Activated CD8-positive, alpha-beta T cell treated with anti-CD3 and anti-CD28 coated beads for 36 hours (primary cell): ENCODE results near the gene SFXN5. TPM values are rescaled to one million over a fixed set of nuclear protein-coding genes. Genes with fewer than 3 reads are reported as not detected.

ENCODE experiments used
- ATAC-seq: fragments of 200-7000 bp; cut with Tn5 transposase; one replicate; pipeline ENCODE4 v1.10.0; 2021; ENCODE audit warnings: mild to moderate bottlenecking, moderate library complexity
- CTCF ChIA-PET: fragments of 350-600 bp; sonication (Branson Sonifier 250); formaldehyde crosslinking; loops from one replicate; lab custom pipeline; 2021; ENCODE audit warnings: antibody characterized with exemption; lab: Charles Lee
- POLR2A ChIA-PET: fragments of 350-600 bp; sonication (Branson Sonifier 250); formaldehyde crosslinking; loops from one replicate; lab custom pipeline; 2021; ENCODE audit warnings: antibody characterized with exemption; lab: Charles Lee
- DNase-seq: peaks from one replicate; pipeline ENCODE4 v3.0.0-alpha.2; 2020
- H3K27ac Mint-ChIP-seq: one replicate; pipeline ENCODE4 v1.8.0; 2021; ENCODE audit warnings: mild to moderate bottlenecking, mixed read lengths
- H3K27me3 Mint-ChIP-seq: one replicate; pipeline ENCODE4 v1.8.0; 2021; ENCODE audit warnings: mixed read lengths
- H3K36me3 Mint-ChIP-seq: one replicate; pipeline ENCODE4 v1.8.0; 2021; ENCODE audit warnings: low read depth, mixed read lengths
- H3K4me1 Mint-ChIP-seq: one replicate; pipeline ENCODE4 v1.8.0; 2021; ENCODE audit warnings: low read depth, mixed read lengths
- H3K4me3 Mint-ChIP-seq: one replicate; pipeline ENCODE4 v1.8.0; 2021; ENCODE audit warnings: mild to moderate bottlenecking, moderate library complexity, mixed read lengths
- H3K9me3 Mint-ChIP-seq: one replicate; pipeline ENCODE4 v1.8.0; 2021; ENCODE audit warnings: mixed read lengths
- intact Hi-C: fragments of 100-400 bp; cut with micrococcal nuclease; formaldehyde crosslinking; loops from one replicate; pipeline ENCODE4 v1.10.0; 2022
- total RNA-seq, 2 experiments: library from RNA; stranded (reverse); gene quantifications; one replicate each; pipeline ENCODE4 v1.2.3, GENCODE V29; 2021
- TF ChIP-seq, protein P1 (sequence below): fragments of 200-600 bp; IDR thresholded peaks from one replicate; pipeline ENCODE4 v1.8.0; 2022; ENCODE audit warnings: antibody characterized with exemption, mild to moderate bottlenecking

SFXN5 gene
- total RNA-seq, 2 experiments from 2014 or later = 7.4 to 9.6 TPM

DNA sequence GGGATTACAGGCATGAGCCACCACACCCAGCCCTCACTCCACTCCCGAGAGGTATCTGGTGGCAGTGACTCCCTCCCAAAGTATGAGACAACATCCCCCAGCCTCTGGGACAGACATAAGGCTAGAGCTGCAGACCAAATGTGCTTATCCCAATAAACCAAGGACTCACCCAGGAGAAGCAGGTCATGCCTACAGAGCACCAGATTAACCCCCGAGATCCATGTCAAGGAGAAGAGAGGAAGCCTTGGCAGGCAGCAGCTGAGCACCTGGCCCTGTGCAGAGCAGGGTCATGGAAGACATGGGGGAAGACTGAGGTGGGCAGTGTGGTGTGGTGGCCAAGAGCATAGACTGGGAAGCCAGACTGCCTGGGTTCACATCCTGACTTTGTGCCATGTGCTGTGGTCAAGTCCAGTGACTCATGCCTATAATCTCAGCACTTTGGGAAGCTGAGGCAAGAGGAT is 34.0 kb upstream of the SFXN5 start:
- no peaks in the 10 kb centered on the region for H3K36me3 Mint-ChIP-seq
- H3K4me1 Mint-ChIP-seq = peaks cover 1% of the 10 kb centered on the region
- H3K27ac Mint-ChIP-seq = no peak overlapping the region
- no peaks in the 10 kb centered on the region for H3K9me3 Mint-ChIP-seq
- intact Hi-C loops = no loop called here
- ATAC-seq (no peak), DNase-seq (no peak)
- CTCF ChIA-PET = no interaction called here
- POLR2A ChIA-PET = interaction anchor here (1.3 kb wide), 1 partner anchor 129 kb away, joined by 3 read pairs; the partner anchor contains the start of gene CCT7
- H3K4me3 Mint-ChIP-seq = no peak overlapping the region
- no peaks in the 10 kb centered on the region for H3K27me3 Mint-ChIP-seq
- TF ChIP-seq, protein P1, sequence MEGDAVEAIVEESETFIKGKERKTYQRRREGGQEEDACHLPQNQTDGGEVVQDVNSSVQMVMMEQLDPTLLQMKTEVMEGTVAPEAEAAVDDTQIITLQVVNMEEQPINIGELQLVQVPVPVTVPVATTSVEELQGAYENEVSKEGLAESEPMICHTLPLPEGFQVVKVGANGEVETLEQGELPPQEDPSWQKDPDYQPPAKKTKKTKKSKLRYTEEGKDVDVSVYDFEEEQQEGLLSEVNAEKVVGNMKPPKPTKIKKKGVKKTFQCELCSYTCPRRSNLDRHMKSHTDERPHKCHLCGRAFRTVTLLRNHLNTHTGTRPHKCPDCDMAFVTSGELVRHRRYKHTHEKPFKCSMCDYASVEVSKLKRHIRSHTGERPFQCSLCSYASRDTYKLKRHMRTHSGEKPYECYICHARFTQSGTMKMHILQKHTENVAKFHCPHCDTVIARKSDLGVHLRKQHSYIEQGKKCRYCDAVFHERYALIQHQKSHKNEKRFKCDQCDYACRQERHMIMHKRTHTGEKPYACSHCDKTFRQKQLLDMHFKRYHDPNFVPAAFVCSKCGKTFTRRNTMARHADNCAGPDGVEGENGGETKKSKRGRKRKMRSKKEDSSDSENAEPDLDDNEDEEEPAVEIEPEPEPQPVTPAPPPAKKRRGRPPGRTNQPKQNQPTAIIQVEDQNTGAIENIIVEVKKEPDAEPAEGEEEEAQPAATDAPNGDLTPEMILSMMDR = no peak

DNA sequence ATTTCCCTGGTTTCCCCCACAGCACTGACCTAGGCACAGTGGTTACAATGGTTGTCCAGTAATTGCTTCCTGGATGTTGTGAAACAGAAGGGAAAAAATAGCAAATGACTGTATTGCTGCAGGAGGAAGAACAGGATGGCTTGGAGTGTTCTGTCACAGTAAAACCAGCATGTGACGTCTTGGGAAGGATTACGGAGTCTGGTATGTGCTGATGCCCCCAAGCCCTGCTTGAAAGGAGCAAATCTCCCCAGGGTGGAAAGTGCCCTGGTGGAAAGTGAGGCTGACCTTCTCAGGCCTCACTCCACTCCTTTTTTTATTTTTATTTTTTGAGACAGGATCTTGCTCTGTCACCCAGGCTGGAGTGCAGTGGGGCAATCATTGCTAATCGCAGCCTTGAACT is 33.4 kb upstream of the SFXN5 start:
- H3K36me3 Mint-ChIP-seq = no peaks in the 10 kb centered on the region
- H3K4me3 Mint-ChIP-seq = no peak overlapping the region
- no peaks in the 10 kb centered on the region for H3K27me3 Mint-ChIP-seq
- DNase-seq (no peak), ATAC-seq (no peak)
- H3K4me1 Mint-ChIP-seq = no peaks in the 10 kb centered on the region
- TF ChIP-seq, protein P1 = no peak
- H3K27ac Mint-ChIP-seq = no peak overlapping the region
- H3K9me3 Mint-ChIP-seq = no peaks in the 10 kb centered on the region
- CTCF ChIA-PET = no interaction called here
- intact Hi-C loops = no loop called here
- POLR2A ChIA-PET = interaction anchor here (1.3 kb wide), 1 partner anchor 129 kb away, joined by 3 read pairs; the partner anchor contains the start of gene CCT7

DNA sequence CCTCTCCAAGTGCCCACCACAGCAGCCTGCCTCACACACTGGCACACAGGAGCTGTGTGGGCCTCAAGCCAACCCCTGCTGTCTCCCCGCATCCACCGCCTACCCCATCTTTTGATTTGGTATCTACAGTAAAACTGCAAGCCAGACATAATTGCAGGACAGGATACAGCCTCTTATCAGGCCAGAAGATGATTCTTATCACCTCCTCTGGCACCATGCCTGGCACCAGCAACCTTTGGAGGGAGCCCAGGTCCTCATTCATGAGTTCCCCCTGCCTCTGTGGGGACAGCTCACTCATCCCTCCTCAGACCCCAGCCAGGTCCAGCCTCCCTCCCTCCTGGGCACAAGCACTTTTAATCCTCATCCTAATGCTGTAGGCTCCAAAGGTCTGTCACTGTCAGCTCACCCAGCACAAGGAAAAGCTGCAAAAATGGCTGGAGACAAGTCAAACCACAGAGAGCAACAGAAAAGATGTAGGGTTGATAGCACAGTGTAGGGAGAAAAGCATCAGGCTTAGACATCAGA is 31.6 kb upstream of the SFXN5 start:
- Mint-ChIP-seq H3K4me1 (no peaks in the 10 kb centered on the region), H3K4me3 (no peak overlapping the region), H3K36me3 (no peaks in the 10 kb centered on the region), H3K9me3 (no peaks in the 10 kb centered on the region), H3K27me3 (no peaks in the 10 kb centered on the region), H3K27ac (no peak overlapping the region)
- ChIA-PET CTCF (no interaction called here), POLR2A (interaction anchor here (0.6 kb wide), 1 partner anchor 8 kb away, joined by 3 read pairs; no protein-coding TSS in a partner anchor)
- DNase-seq (no peak), ATAC-seq (no peak)
- TF ChIP-seq, protein P1 = no peak
- intact Hi-C loops = no loop called here

DNA sequence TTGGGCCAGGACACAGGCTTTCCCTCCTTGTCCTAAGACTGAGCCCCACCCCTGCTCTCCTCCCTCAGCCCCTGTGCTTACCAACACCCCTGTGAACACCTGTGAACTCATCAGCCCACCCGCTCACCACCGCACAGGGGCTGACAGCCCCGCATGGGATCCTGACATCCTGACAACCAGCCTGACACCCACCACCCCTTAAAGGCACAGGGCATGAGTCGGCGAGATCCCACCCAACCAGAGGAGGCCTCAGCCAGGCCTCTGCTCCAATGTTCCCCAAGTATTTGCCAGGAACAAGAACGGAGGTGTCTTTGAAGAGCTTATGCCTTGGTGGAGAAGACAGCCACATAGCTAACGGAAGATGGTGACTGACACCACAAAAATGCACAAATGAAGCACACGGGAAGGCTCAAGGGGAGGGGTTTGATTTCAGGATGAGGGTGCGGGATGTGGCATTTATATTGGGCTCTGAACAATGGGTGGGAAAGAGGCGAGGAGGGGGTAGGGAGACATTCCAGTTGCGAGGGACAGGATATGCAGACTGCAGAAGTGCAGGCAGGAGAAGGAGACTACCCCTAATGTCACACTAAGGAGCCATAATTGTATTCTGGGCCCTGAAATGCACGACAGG is 30.2 kb upstream of the SFXN5 start:
- TF ChIP-seq, protein P1 = no peak
- no peak for ATAC-seq
- Mint-ChIP-seq H3K36me3 (no peaks in the 10 kb centered on the region), H3K4me1 (no peaks in the 10 kb centered on the region), H3K27me3 (no peaks in the 10 kb centered on the region), H3K9me3 (no peaks in the 10 kb centered on the region), H3K27ac (no peak overlapping the region), H3K4me3 (no peak overlapping the region)
- intact Hi-C loops = no loop called here
- ChIA-PET POLR2A (interaction anchor here (1.3 kb wide), 1 partner anchor 75 kb away, joined by 3 read pairs; no protein-coding TSS in a partner anchor), CTCF (no interaction called here)
- no peak for DNase-seq

DNA sequence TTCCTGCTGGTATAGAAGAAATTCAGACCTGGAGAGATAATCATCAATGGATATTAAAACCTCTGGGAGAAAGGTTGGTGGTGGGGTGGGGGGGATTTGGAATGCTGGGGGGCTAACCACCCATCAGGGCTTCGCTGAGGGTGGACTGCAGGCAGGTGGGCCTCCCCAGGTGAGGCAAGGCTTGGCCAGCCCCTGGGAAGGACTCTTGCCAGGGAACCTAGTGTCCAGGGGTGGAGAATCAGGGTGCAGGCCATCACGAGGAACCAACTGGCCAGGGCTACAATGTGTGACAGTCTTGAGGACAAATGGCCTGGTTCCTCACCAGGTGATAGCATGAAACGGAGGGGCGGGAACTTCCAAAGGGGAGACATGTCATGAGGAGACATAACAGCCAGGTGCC is 29.4 kb upstream of the SFXN5 start:
- no peak overlapping the region for H3K27ac Mint-ChIP-seq
- no peaks in the 10 kb centered on the region for H3K36me3 Mint-ChIP-seq
- H3K27me3 Mint-ChIP-seq = no peaks in the 10 kb centered on the region
- H3K9me3 Mint-ChIP-seq = no peaks in the 10 kb centered on the region
- POLR2A ChIA-PET = no interaction called here
- TF ChIP-seq, protein P1 = no peak
- no peak for ATAC-seq
- no peaks in the 10 kb centered on the region for H3K4me1 Mint-ChIP-seq
- no peak for DNase-seq
- no peak overlapping the region for H3K4me3 Mint-ChIP-seq
- CTCF ChIA-PET = interaction anchor here (0.9 kb wide), 1 partner anchor 76 kb away, joined by 3 read pairs; no protein-coding TSS in a partner anchor
- intact Hi-C loops = no loop called here
